Fibroblast of the aortic adventitia (primary cell): Measurements from ENCODE around the gene TMEM52B. TPM values are rescaled to one million over a fixed set of nuclear protein-coding genes. Genes with fewer than 3 reads are reported as not detected.

Experiments
- DNase-seq: peaks from one replicate; pipeline ENCODE4 v3.0.0-alpha.2; 2010; ENCODE audit warnings: low read depth
- H3K4me3 ChIP-seq: 2 replicates; pipeline ENCODE4 v1.5.1; 2011; ENCODE audit warnings: low read depth, mild to moderate bottlenecking, control low read depth, low read length, moderate library complexity
- total RNA-seq: library from RNA; depleted of rRNA; stranded (reverse); fragments of >200 nt; gene quantifications from 2 replicates; pipeline ENCODE4 v1.2.3, GENCODE V29; 2012; ENCODE audit warnings: low replicate concordance
- TF ChIP-seq, protein P1 (sequence below): IDR thresholded peaks from 2 replicates; pipeline ENCODE4 v1.5.1; 2011; ENCODE audit warnings: mild to moderate bottlenecking, low read length, control low read depth, inconsistent platforms; ENCODE audit not compliant: insufficient read depth

Gene TMEM52B
- total RNA-seq, 1 donor: under 0.01 TPM

DNA sequence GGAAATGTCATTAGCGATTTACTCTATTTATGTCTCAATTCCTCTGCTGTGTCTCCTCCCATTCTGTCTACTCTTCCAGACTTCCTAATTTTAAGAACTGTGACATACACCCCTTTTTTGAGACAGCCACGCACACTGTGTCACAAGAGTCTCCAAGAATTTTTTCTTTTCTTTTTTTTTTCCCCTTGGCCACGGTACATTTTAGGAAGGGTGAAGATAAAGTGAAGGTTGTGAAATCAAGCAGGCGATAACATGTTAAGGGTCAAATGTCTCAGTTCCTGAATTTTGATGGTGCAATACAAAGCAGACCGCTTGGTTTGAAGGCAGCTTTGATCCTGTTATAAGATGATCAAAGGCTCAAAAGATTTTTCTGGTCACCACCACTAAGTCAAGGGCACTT lies 11.2 kb upstream of the TMEM52B start:
- no peak overlapping the region for H3K4me3 ChIP-seq
- TF ChIP-seq, protein P1, sequence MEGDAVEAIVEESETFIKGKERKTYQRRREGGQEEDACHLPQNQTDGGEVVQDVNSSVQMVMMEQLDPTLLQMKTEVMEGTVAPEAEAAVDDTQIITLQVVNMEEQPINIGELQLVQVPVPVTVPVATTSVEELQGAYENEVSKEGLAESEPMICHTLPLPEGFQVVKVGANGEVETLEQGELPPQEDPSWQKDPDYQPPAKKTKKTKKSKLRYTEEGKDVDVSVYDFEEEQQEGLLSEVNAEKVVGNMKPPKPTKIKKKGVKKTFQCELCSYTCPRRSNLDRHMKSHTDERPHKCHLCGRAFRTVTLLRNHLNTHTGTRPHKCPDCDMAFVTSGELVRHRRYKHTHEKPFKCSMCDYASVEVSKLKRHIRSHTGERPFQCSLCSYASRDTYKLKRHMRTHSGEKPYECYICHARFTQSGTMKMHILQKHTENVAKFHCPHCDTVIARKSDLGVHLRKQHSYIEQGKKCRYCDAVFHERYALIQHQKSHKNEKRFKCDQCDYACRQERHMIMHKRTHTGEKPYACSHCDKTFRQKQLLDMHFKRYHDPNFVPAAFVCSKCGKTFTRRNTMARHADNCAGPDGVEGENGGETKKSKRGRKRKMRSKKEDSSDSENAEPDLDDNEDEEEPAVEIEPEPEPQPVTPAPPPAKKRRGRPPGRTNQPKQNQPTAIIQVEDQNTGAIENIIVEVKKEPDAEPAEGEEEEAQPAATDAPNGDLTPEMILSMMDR: no peak
- DNase-seq: no peak

GRCh38 chr12:10169104-10169503 lies 9.7 kb upstream of the TMEM52B start:
- no peak overlapping the region for H3K4me3 ChIP-seq
- no peak for DNase-seq
- TF ChIP-seq, protein P1: no peak

GRCh38 chr12:10170216-10170615 lies 8.6 kb upstream of the TMEM52B start:
- DNase-seq: no peak
- H3K4me3 ChIP-seq: no peak overlapping the region
- TF ChIP-seq, protein P1: no peak

GRCh38 chr12:10171973-10172728 lies 6.7 kb upstream of the TMEM52B start, which contains the start of gene OLR1:
Gene OLR1 (minus strand): TSS chr12:10172132. CDS start chr12:10172077, 55 bp downstream.
- no peak within 1 kb of the TSS for H3K4me3 ChIP-seq
- no peak for DNase-seq
- TF ChIP-seq, protein P1: no peak

- H3K4me3 ChIP-seq: no peak overlapping the region
- TF ChIP-seq, protein P1: no peak
- DNase-seq: no peak
These were observed 3.7 kb upstream of the TMEM52B start for GRCh38 chr12:10174986-10175614.

DNA sequence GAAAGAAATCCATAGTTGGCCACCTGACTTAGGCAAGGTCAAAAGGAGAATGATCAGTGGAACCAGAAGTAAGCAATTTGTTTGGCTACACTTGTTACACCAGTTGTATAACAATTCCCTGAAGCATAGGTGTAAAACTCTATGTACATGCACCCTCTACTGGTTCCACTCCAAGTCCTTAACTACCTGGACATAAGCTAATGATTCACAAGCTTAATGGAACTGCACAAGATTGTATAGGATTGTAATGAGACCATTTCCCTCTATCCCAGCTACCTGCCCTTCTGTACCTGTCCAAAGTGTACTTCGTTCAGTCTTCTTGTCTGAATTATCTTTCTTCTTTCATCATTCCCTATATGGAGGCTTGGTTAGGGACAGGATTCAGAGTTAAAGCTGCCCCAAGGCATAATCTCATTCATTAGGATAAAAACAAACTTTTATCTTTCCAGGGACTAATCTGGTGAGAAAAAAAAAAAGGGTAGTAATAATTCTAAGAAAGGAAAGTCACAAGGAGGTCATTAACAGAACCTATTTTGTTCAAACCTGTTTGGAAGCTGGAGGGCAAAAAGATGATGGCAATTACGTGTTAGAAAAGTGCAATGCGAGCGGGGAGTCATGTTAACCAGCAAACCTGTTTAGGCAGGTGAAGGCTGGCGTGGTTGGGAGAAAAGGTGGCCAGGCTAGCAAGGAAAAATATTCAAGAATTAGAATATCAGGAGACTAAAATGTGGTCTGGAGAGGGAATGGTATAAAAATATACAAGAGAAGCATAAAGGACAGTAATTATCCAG lies 2.8 kb upstream of the TMEM52B start:
- H3K4me3 ChIP-seq: no peak overlapping the region
- no peak for DNase-seq
- TF ChIP-seq, protein P1: no peak
